ENCODE data around the gene ZNF133. TPM values are rescaled to one million over a fixed set of nuclear protein-coding genes. Genes with fewer than 3 reads are reported as not detected.

The ZNF133 gene
- total and polyA plus RNA-seq, 8 donors: 10.4 to 38.3 (median 31.8) TPM

GRCh38 chr20:18364768-18365167 is 76.4 kb downstream of the ZNF133 start:
- H3K27me3 ChIP-seq: no peaks in the 10 kb centered on the region
- TF ChIP-seq CTCF (IDR thresholded peaks at IDR 0.05): no peak
- H3K4me1 ChIP-seq: no peaks in the 10 kb centered on the region
- H3K9me3 ChIP-seq: no peaks in the 10 kb centered on the region
- H3K27ac ChIP-seq: no peak overlapping the region
- no peaks in the 10 kb centered on the region for H3K36me3 ChIP-seq
- intact Hi-C loops (cut with DNase I): no loop called here
- H3K4me3 ChIP-seq: no peak overlapping the region
- DNase-seq (no peak), ATAC-seq (no peak)

Other genes with a start within 250 kb of the ZNF133 start
- 1 to 10 TPM; 5.8 to 8.3 TPM for gene OVOL2, start 230.6 kb upstream of the ZNF133 start, total RNA-seq
- 10 to 100 TPM in 1 of 6 donors, 1 to 10 TPM in 5; 6.8 to 10.5 (median 7.9) TPM for gene OVOL2, start 230.6 kb upstream of the ZNF133 start, polyA plus RNA-seq (ENCODE audit: insufficient read length in 6 of 6)
- 10 to 100 TPM in 1 of 2 donors, 1 to 10 TPM in 1; 8.0 to 11.4 TPM for gene KAT14, start 150.7 kb upstream of the ZNF133 start, total RNA-seq
- gene KAT14, start 150.7 kb upstream of the ZNF133 start, polyA plus RNA-seq (ENCODE audit: insufficient read length in 6 of 6): 10 to 100 TPM; 18.4 to 24.7 (median 22.3) TPM
- gene PET117, start 150.7 kb upstream of the ZNF133 start, total RNA-seq: 10 to 100 TPM; 14.1 to 14.6 TPM
- gene PET117, start 150.7 kb upstream of the ZNF133 start, polyA plus RNA-seq (ENCODE audit: insufficient read length in 6 of 6): 10 to 100 TPM; 10.3 to 16.4 (median 13.2) TPM
- 1 to 10 TPM; 2.0 to 2.1 TPM for gene DZANK1, start 178.5 kb downstream of the ZNF133 start, total RNA-seq
- 10 to 100 TPM in 2 of 6 donors, 1 to 10 TPM in 4; 6.5 to 10.8 (median 8.7) TPM for gene DZANK1, start 178.5 kb downstream of the ZNF133 start, polyA plus RNA-seq (ENCODE audit: insufficient read length in 6 of 6)
- 1 to 10 TPM; 8.0 to 8.8 TPM for gene POLR3F, start 178.9 kb downstream of the ZNF133 start, total RNA-seq
- gene POLR3F, start 178.9 kb downstream of the ZNF133 start, polyA plus RNA-seq (ENCODE audit: insufficient read length in 6 of 6): 10 to 100 TPM; 17.0 to 21.7 (median 18.9) TPM
- gene RBBP9, start 208.7 kb downstream of the ZNF133 start, total RNA-seq: 10 to 100 TPM; 17.5 to 22.4 TPM
- 10 to 100 TPM; 31.8 to 37.2 (median 33.5) TPM for gene RBBP9, start 208.7 kb downstream of the ZNF133 start, polyA plus RNA-seq (ENCODE audit: insufficient read length in 6 of 6)
- 10 to 100 TPM; 72.0 to 93.6 TPM for gene SEC23B, start 219.4 kb downstream of the ZNF133 start, total RNA-seq
- gene SEC23B, start 219.4 kb downstream of the ZNF133 start, polyA plus RNA-seq (ENCODE audit: insufficient read length in 6 of 6): 10 to 100 TPM; 42.0 to 51.6 (median 44.5) TPM